GM19023 (cell line): ENCODE results near the gene CADM1.

Experiments
- ATAC-seq: cut with Tn5 transposase; IDR thresholded peaks from one replicate; pipeline ENCODE4 v1.9.1; 2021; ENCODE audit warnings: mild to moderate bottlenecking, moderate library complexity; ENCODE audit not compliant: unreplicated experiment

CADM1 gene

GRCh38 chr11:115132436-115133228 lies 371.6 kb downstream of the CADM1 start:
- no peak for ATAC-seq

GRCh38 chr11:115129473-115130289 lies 374.5 kb downstream of the CADM1 start:
- no peak for ATAC-seq

GRCh38 chr11:115128226-115128625 lies 376.0 kb downstream of the CADM1 start:
- ATAC-seq = no peak

- no peak for ATAC-seq
Measured at GRCh38 chr11:115127790-115128189, 376.4 kb downstream of the CADM1 start.

- peak; percentile 85 for ATAC-seq
Measured at GRCh38 chr11:115126515-115127208, 377.6 kb downstream of the CADM1 start.

GRCh38 chr11:115126092-115126491 lies 378.1 kb downstream of the CADM1 start:
- peak; percentile 16 for ATAC-seq

- no peak for ATAC-seq
Measured at GRCh38 chr11:115124786-115125185, 379.4 kb downstream of the CADM1 start.

- no peak for ATAC-seq
Measured at GRCh38 chr11:115123641-115124040, 380.6 kb downstream of the CADM1 start.

GRCh38 chr11:115122274-115122673 lies 381.9 kb downstream of the CADM1 start:
- no peak for ATAC-seq
